ENCODE data around the gene KDM6B.

The KDM6B gene

GRCh38 chr17:7880076-7880868, 46.3 kb downstream of the KDM6B start:
- no peak for DNase-seq
- Histone ChIP-seq H3F3A (ENCODE audit: insufficient read depth, low read length) (no peaks in the 10 kb centered on the region), H3K27me3 (replicated peaks; ENCODE audit: insufficient read depth, low read length) (peaks cover 44% of the 10 kb centered on the region), H3K27ac (ENCODE audit: low read length) (no peak overlapping the region), H3K4me1 (ENCODE audit: low read length) (no peaks in the 10 kb centered on the region), H3K9me2 (replicated peaks; ENCODE audit: insufficient read depth, low read length) (no peaks in the 10 kb centered on the region), H3K36me3 (replicated peaks; ENCODE audit: insufficient read depth, low read length) (no peaks in the 10 kb centered on the region), H3K9me3 (replicated peaks; ENCODE audit: insufficient read depth, low read length) (no peaks in the 10 kb centered on the region), H3K79me2 (ENCODE audit: low read length) (no peaks in the 10 kb centered on the region), H3K4me3 (ENCODE audit: low read length) (no peak overlapping the region), H4K20me1 (ENCODE audit: insufficient read depth, low read length) (no peaks in the 10 kb centered on the region), H2AFZ (ENCODE audit: low read length) (no peak overlapping the region), H3K4me2 (ENCODE audit: low read depth, low read length) (no peak overlapping the region), H3K9ac (ENCODE audit: low read length) (no peak overlapping the region)
- TF ChIP-seq, protein P1, sequence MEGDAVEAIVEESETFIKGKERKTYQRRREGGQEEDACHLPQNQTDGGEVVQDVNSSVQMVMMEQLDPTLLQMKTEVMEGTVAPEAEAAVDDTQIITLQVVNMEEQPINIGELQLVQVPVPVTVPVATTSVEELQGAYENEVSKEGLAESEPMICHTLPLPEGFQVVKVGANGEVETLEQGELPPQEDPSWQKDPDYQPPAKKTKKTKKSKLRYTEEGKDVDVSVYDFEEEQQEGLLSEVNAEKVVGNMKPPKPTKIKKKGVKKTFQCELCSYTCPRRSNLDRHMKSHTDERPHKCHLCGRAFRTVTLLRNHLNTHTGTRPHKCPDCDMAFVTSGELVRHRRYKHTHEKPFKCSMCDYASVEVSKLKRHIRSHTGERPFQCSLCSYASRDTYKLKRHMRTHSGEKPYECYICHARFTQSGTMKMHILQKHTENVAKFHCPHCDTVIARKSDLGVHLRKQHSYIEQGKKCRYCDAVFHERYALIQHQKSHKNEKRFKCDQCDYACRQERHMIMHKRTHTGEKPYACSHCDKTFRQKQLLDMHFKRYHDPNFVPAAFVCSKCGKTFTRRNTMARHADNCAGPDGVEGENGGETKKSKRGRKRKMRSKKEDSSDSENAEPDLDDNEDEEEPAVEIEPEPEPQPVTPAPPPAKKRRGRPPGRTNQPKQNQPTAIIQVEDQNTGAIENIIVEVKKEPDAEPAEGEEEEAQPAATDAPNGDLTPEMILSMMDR (IDR thresholded peaks at IDR 0.05; ENCODE audit: low read length): no peak
- TF ChIP-seq EZH2 (optimal IDR thresholded peaks at IDR 0.05; ENCODE audit: low read depth, low read length): no peak
- TF ChIP-seq EZH2phosphoT487 (IDR thresholded peaks at IDR 0.05; ENCODE audit: low read length): no peak

- TF ChIP-seq EZH2 (optimal IDR thresholded peaks at IDR 0.05; ENCODE audit: low read depth, low read length) (no peak), EZH2phosphoT487 (IDR thresholded peaks at IDR 0.05; ENCODE audit: low read length) (no peak)
- TF ChIP-seq, protein P1 (IDR thresholded peaks at IDR 0.05; ENCODE audit: low read length): no peak
- H3K79me2 ChIP-seq (ENCODE audit: low read length): no peaks in the 10 kb centered on the region
- peaks cover 8% of the 10 kb centered on the region for H3K4me1 ChIP-seq (ENCODE audit: low read length)
- H3K27ac ChIP-seq (ENCODE audit: low read length): no peak overlapping the region
- H3K9me3 ChIP-seq (replicated peaks; ENCODE audit: insufficient read depth, low read length): no peaks in the 10 kb centered on the region
- H4K20me1 ChIP-seq (ENCODE audit: insufficient read depth, low read length): no peaks in the 10 kb centered on the region
- H3K4me3 ChIP-seq (ENCODE audit: low read length): no peak overlapping the region
- no peaks in the 10 kb centered on the region for H3K36me3 ChIP-seq (replicated peaks; ENCODE audit: insufficient read depth, low read length)
- H3F3A ChIP-seq (ENCODE audit: insufficient read depth, low read length): peaks cover 2% of the 10 kb centered on the region; the same call in 1 of the 2 replicates
- no peak for DNase-seq
- H3K4me2 ChIP-seq (ENCODE audit: low read depth, low read length): no peak overlapping the region
- H3K9me2 ChIP-seq (replicated peaks; ENCODE audit: insufficient read depth, low read length): no peaks in the 10 kb centered on the region
- H3K27me3 ChIP-seq (replicated peaks; ENCODE audit: insufficient read depth, low read length): peaks cover 54% of the 10 kb centered on the region
- no peak overlapping the region for H3K9ac ChIP-seq (ENCODE audit: low read length)
- H2AFZ ChIP-seq (ENCODE audit: low read length): no peak overlapping the region
Observed at GRCh38 chr17:7881276-7882054, 47.4 kb downstream of the KDM6B start.

DNA sequence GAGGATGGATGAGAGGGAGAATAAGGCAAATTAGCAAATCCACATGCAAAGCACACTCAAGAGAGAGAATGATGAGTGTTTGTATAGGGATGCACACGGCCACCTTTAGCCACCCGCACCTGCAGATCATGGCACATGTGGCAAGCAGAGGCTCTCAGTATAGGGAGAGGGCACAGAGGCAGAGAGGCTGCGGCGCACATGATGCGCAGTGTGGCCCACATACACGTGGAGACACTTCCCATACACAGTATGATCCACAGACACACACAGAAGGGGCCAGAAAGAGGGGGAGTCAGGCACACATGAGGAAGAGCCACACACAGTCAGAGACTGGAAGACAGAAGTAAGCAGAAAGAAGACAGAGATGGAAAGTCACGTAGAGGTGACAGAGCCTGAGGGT, 48.1 kb downstream of the KDM6B start:
- Histone ChIP-seq H3K4me1 (ENCODE audit: low read length) (peaks cover 15% of the 10 kb centered on the region), H4K20me1 (ENCODE audit: insufficient read depth, low read length) (no peaks in the 10 kb centered on the region), H3K4me2 (ENCODE audit: low read depth, low read length) (no peak overlapping the region), H3F3A (ENCODE audit: insufficient read depth, low read length) (peaks cover 4% of the 10 kb centered on the region; the same call in 1 of the 2 replicates), H3K36me3 (replicated peaks; ENCODE audit: insufficient read depth, low read length) (no peaks in the 10 kb centered on the region), H3K27me3 (replicated peaks; ENCODE audit: insufficient read depth, low read length) (peaks cover 60% of the 10 kb centered on the region), H3K27ac (ENCODE audit: low read length) (no peak overlapping the region), H3K9me3 (replicated peaks; ENCODE audit: insufficient read depth, low read length) (no peaks in the 10 kb centered on the region), H2AFZ (ENCODE audit: low read length) (no peak overlapping the region), H3K4me3 (ENCODE audit: low read length) (no peak overlapping the region), H3K9me2 (replicated peaks; ENCODE audit: insufficient read depth, low read length) (no peaks in the 10 kb centered on the region), H3K79me2 (ENCODE audit: low read length) (no peaks in the 10 kb centered on the region), H3K9ac (ENCODE audit: low read length) (no peak overlapping the region)
- TF ChIP-seq EZH2phosphoT487 (IDR thresholded peaks at IDR 0.05; ENCODE audit: low read length) (no peak), EZH2 (optimal IDR thresholded peaks at IDR 0.05; ENCODE audit: low read depth, low read length) (no peak)
- TF ChIP-seq, protein P1 (IDR thresholded peaks at IDR 0.05; ENCODE audit: low read length): no peak
- no peak for DNase-seq

Measured in MM.1S (cell line).